Heart left ventricle (tissue), 13 donors: ENCODE results near the gene PDCD4.

Experiments
- POLR2A ChIP-seq, 2 donors: fragments of 450-650 bp; IDR thresholded peaks; one replicate each; pipeline ENCODE4 v1.6.1; 2017; ENCODE audit warnings: antibody characterized with exemption in 2 of 2, mild to moderate bottlenecking in 2 of 2, moderate library complexity in 2 of 2
- TF ChIP-seq, protein P1 (sequence below), 12 donors: fragments of 200-600 bp; sonication (generic) in 4 of 12; IDR thresholded peaks; one replicate each; pipeline versions ENCODE4 v1.5.0 to v1.8.0; 2018 to 2022; ENCODE audit warnings: antibody characterized with exemption in 12 of 12, mild to moderate bottlenecking in 5 of 12
- donor health status: ischemic (EF 13 %, LVEDD 7.1; RV severe dilation, severe dysfunction).
- donor health status: DM: no; HTN: yes; CAD: no.
- donor health status: DM: no; HTN: no; CAD: no.
- donor health status: ischemic (EF 25% LVEDD 6.9; RV normal size, moderate dysfunction).
- donor health status: ischemic (EF 25% LVEDD 5.7; RV mildly dilated, moderate dysfunction).
- donor health status: ischemic (EF 35%, LVEDD 5.7; RV mildly dilated, moderate dysfunction).
- donor health status: nonischemic (EF 11% LVEDD 7.7; RV severe dilation, severe dysfunction).
- donor health status: DM: yes; HTN: yes; CAD: no.
- donor health status: PGD.
- donor health status: ischemic (EF 29% LVEDD 5.4; RV normal size, mild dysfunction).
- donor health status: nonischemic (EF 23%, LVEDD 6.1; RV moderate dilation, normal function).

- no peak for TF ChIP-seq POLR2A (IDR thresholded peaks at IDR 0.05)
- TF ChIP-seq, protein P1, sequence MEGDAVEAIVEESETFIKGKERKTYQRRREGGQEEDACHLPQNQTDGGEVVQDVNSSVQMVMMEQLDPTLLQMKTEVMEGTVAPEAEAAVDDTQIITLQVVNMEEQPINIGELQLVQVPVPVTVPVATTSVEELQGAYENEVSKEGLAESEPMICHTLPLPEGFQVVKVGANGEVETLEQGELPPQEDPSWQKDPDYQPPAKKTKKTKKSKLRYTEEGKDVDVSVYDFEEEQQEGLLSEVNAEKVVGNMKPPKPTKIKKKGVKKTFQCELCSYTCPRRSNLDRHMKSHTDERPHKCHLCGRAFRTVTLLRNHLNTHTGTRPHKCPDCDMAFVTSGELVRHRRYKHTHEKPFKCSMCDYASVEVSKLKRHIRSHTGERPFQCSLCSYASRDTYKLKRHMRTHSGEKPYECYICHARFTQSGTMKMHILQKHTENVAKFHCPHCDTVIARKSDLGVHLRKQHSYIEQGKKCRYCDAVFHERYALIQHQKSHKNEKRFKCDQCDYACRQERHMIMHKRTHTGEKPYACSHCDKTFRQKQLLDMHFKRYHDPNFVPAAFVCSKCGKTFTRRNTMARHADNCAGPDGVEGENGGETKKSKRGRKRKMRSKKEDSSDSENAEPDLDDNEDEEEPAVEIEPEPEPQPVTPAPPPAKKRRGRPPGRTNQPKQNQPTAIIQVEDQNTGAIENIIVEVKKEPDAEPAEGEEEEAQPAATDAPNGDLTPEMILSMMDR (IDR thresholded peaks at IDR 0.05), result no peak
Observed at GRCh38 chr10:110944792-110945396, 73.2 kb downstream of the PDCD4 start.
